ENCODE measurements around the gene FHOD3. TPM values are rescaled to one million over a fixed set of nuclear protein-coding genes. Genes with fewer than 3 reads are reported as not detected.

FHOD3 gene
- total RNA-seq, 1 experiment from 2014 or later, result 0.34 TPM

- no TSS peak for BruUV-seq (replicated peaks)
- Histone ChIP-seq H3K9me3 (ENCODE audit: low read depth, low read length, poor library complexity, severe bottlenecking) (no peaks in the 10 kb centered on the region), H3K36me3 (ENCODE audit: insufficient read depth, low read length, poor library complexity, severe bottlenecking) (peaks cover 25% of the 10 kb centered on the region), H3K4me1 (ENCODE audit: insufficient read depth, low read length, poor library complexity, severe bottlenecking) (no peaks in the 10 kb centered on the region), H3K4me3 (ENCODE audit: low read depth, low read length, poor library complexity, severe bottlenecking) (no peak overlapping the region), H3K27ac (ENCODE audit: low read depth, low read length, poor library complexity, severe bottlenecking) (no peak overlapping the region), H3K27me3 (replicated peaks; ENCODE audit: insufficient read depth, low read depth, low read length, poor library complexity) (no peaks in the 10 kb centered on the region)
- intact Hi-C loops (cut with micrococcal nuclease; ENCODE audit: unreplicated experiment), result no loop called here
- ChIA-PET CTCF (no interaction called here), POLR2A (ENCODE audit: low non-redundant PET) (no interaction called here)
- TF ChIP-seq EZH2 (IDR thresholded peaks at IDR 0.05; ENCODE audit: borderline replicate concordance, low read depth, low read length, poor library complexity, severe bottlenecking) (no peak), CTCF (conservative IDR thresholded peaks at IDR 0.05; ENCODE audit: low read depth, low read length) (no peak)
- DNase-seq (ENCODE audit: low spot score), result no peak
Observed at GRCh38 chr18:36818652-36819051, 521.1 kb downstream of the FHOD3 start.

GRCh38 chr18:36819621-36820020, 522.1 kb downstream of the FHOD3 start:
- BruUV-seq (replicated peaks), result no TSS peak
- no peak for DNase-seq (ENCODE audit: low spot score)
- Histone ChIP-seq H3K27me3 (replicated peaks; ENCODE audit: insufficient read depth, low read depth, low read length, poor library complexity) (no peaks in the 10 kb centered on the region), H3K36me3 (ENCODE audit: insufficient read depth, low read length, poor library complexity, severe bottlenecking) (peaks cover 25% of the 10 kb centered on the region), H3K9me3 (ENCODE audit: low read depth, low read length, poor library complexity, severe bottlenecking) (no peaks in the 10 kb centered on the region), H3K27ac (ENCODE audit: low read depth, low read length, poor library complexity, severe bottlenecking) (no peak overlapping the region), H3K4me1 (ENCODE audit: insufficient read depth, low read length, poor library complexity, severe bottlenecking) (no peaks in the 10 kb centered on the region), H3K4me3 (ENCODE audit: low read depth, low read length, poor library complexity, severe bottlenecking) (no peak overlapping the region)
- no peak for TF ChIP-seq CTCF (conservative IDR thresholded peaks at IDR 0.05; ENCODE audit: low read depth, low read length)
- no peak for TF ChIP-seq EZH2 (IDR thresholded peaks at IDR 0.05; ENCODE audit: borderline replicate concordance, low read depth, low read length, poor library complexity, severe bottlenecking)
- POLR2A ChIA-PET (ENCODE audit: low non-redundant PET), result interaction anchor here (0.7 kb wide), 1 partner anchor 9 kb away, joined by 4 read pairs; no protein-coding TSS in a partner anchor
- CTCF ChIA-PET, result no interaction called here
- intact Hi-C loops (cut with micrococcal nuclease; ENCODE audit: unreplicated experiment), result no loop called here

- BruUV-seq (replicated peaks), result no TSS peak
- DNase-seq (ENCODE audit: low spot score), result no peak
- Histone ChIP-seq H3K9me3 (ENCODE audit: low read depth, low read length, poor library complexity, severe bottlenecking) (no peaks in the 10 kb centered on the region), H3K4me3 (ENCODE audit: low read depth, low read length, poor library complexity, severe bottlenecking) (no peak overlapping the region), H3K36me3 (ENCODE audit: insufficient read depth, low read length, poor library complexity, severe bottlenecking) (peaks cover 17% of the 10 kb centered on the region), H3K4me1 (ENCODE audit: insufficient read depth, low read length, poor library complexity, severe bottlenecking) (no peaks in the 10 kb centered on the region), H3K27ac (ENCODE audit: low read depth, low read length, poor library complexity, severe bottlenecking) (no peak overlapping the region), H3K27me3 (replicated peaks; ENCODE audit: insufficient read depth, low read depth, low read length, poor library complexity) (no peaks in the 10 kb centered on the region)
- ChIA-PET CTCF (no interaction called here), POLR2A (ENCODE audit: low non-redundant PET) (no interaction called here)
- intact Hi-C loops (cut with micrococcal nuclease; ENCODE audit: unreplicated experiment), result no loop called here
- no peak for TF ChIP-seq EZH2 (IDR thresholded peaks at IDR 0.05; ENCODE audit: borderline replicate concordance, low read depth, low read length, poor library complexity, severe bottlenecking)
- no peak for TF ChIP-seq CTCF (conservative IDR thresholded peaks at IDR 0.05; ENCODE audit: low read depth, low read length)
Observed at GRCh38 chr18:36821681-36822080, 524.2 kb downstream of the FHOD3 start.

Data from A673 (cell line).